ENCODE measurements around the gene TXNDC9.

DNA sequence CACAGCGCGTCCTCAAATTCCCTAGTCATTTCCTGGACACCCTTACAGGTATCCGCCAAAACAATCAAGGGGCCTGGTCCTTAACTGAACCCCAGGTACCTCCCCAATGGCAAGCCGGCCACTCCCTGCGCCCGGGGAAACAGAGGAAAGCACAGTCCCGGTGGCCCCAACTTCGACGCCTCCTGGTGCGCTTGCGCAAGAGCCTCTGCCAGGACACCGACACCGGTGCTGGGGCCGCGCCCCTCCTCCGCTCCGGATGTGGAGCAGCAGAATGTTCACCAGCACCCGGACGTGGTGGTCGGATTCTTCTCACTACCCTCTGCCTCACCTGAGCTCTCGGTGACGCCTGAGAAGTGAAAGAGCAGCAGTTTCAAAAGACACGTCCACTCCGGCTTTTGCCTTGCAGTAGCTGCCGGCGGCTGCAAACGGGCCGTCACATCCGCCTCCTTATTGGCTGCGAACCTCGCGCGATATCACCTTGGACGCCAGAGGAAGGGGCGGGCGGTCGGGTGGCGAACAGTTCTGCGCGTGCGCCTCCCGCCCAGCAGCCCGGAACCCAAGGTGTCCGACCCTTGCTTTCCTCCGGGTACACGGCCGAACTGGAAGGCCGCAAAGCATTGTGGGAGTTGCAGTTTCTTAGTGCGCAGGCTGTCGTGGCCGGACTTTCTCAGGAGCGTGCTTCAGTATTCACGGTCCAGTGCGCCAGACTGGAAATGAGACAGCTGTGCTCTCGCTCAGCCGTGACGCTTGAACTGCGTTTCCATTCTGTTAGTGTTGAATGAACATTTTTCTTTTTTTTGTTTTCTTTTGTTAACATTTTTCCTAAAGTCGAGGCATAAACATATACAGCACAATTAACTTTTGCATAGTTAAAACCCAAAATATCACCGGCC is at the start of gene TXNDC9:
- TF ChIP-seq, protein P1, sequence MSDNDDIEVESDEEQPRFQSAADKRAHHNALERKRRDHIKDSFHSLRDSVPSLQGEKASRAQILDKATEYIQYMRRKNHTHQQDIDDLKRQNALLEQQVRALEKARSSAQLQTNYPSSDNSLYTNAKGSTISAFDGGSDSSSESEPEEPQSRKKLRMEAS (IDR thresholded peaks at IDR 0.05), result peak; percentile 78
- TF ChIP-seq, protein P2, sequence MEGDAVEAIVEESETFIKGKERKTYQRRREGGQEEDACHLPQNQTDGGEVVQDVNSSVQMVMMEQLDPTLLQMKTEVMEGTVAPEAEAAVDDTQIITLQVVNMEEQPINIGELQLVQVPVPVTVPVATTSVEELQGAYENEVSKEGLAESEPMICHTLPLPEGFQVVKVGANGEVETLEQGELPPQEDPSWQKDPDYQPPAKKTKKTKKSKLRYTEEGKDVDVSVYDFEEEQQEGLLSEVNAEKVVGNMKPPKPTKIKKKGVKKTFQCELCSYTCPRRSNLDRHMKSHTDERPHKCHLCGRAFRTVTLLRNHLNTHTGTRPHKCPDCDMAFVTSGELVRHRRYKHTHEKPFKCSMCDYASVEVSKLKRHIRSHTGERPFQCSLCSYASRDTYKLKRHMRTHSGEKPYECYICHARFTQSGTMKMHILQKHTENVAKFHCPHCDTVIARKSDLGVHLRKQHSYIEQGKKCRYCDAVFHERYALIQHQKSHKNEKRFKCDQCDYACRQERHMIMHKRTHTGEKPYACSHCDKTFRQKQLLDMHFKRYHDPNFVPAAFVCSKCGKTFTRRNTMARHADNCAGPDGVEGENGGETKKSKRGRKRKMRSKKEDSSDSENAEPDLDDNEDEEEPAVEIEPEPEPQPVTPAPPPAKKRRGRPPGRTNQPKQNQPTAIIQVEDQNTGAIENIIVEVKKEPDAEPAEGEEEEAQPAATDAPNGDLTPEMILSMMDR (IDR thresholded peaks at IDR 0.05; ENCODE audit: low read depth, low read length, missing input control), result no peak
- TF ChIP-seq, protein P3, sequence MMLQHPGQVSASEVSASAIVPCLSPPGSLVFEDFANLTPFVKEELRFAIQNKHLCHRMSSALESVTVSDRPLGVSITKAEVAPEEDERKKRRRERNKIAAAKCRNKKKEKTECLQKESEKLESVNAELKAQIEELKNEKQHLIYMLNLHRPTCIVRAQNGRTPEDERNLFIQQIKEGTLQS (IDR thresholded peaks at IDR 0.05), result no peak
- no peak for TF ChIP-seq JUND (IDR thresholded peaks at IDR 0.05)
- TF ChIP-seq RAD21 (IDR thresholded peaks at IDR 0.05), result peak; percentile 18 to 53
- TF ChIP-seq GABPA (IDR thresholded peaks at IDR 0.05 in 1 of 2, conservative IDR thresholded peaks at IDR 0.05 in 1 of 2), result peak; percentile 72 to 95
- peak; percentile 79 for TF ChIP-seq SP1 (IDR thresholded peaks at IDR 0.05)

Measured in liver (tissue), 3 donors.